HG02610 (cell line): ENCODE measurements around the gene SH2D2A.

ENCODE experiments used
- ATAC-seq: cut with Tn5 transposase; IDR thresholded peaks from one replicate; pipeline ENCODE4 v1.9.1; 2021; ENCODE audit warnings: mild to moderate bottlenecking, moderate library complexity; ENCODE audit not compliant: unreplicated experiment

The SH2D2A gene

DNA sequence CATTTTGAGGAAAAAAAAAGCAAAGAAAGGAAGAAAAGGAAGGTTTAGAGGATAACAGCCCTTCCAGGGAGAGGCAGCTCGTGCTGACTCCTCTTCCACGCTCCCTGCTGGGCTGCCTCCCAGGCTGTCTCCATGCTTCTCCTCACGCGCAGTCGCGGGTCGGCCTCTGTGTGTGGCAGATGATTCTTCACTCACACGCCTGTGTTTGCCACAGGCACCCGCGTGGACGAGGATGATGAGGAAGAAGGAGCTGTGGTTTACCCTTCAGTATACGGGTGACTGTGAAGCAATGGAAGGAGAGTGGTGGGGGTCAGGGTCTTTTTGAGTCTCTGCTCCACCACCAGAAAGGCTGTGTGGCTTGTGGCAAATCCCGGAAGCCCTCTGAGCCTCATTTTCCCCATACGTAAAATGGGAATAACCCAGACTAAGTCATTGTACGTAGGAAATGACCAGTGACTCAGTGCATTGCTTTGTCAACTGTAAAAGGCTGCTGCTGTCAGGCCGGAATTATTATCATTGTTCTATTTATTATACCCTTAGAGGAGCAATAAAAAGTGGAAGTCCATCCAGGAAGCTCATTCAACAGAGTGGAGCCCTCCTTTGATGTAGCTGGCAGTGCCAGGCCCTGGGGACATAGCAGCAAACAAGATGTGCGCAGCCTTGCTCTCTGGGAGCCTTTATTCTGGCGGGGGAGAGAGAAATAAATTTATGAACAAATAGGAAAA lies 11.9 kb upstream of the SH2D2A start:
- no peak for ATAC-seq

DNA sequence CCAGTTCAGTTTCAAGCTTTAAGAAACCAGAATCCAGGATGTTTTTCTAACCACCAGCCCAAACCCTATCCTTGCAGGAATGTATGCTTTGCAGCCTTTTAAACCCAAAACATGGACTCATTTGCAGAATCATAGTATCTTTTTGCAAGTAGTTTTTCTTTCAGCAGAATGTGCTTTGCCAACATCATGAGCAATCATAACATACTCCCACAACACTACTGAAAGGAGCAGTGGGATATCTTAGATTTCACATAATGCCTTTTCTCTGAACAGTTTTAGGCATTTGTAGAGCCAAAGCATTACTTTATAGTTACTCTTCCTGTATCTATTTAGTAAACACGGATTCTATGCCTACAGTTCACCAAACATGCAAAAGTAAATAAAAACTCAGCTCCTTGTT lies 10.0 kb upstream of the SH2D2A start:
- ATAC-seq, result no peak

DNA sequence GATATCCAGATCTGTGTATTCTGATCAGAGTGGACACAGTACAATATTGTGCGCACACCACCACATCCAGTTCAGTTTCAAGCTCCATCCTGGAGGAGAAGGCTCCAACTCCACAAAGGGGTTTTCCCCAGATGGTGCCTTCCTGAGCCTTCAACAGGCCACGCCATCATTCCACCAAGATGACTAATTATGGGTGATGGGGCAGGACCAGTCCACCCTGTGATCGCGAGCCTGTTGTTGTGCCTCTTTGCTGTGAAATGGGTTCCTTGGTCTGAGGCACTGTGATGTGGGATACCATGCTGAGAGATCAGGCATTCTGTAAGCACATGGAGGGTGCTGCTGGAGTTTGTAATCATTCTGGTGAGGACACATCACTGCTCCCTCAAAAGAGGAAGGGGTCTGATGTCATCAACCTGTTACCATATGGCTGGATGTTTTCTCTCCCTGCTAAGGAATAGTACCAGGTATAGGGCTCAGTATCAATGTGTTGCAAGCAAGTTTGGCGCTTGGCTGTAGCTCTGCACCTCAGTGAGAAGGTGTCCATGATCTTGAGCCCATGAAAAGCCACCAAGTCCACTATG lies 6.7 kb upstream of the SH2D2A start:
- no peak for ATAC-seq

DNA sequence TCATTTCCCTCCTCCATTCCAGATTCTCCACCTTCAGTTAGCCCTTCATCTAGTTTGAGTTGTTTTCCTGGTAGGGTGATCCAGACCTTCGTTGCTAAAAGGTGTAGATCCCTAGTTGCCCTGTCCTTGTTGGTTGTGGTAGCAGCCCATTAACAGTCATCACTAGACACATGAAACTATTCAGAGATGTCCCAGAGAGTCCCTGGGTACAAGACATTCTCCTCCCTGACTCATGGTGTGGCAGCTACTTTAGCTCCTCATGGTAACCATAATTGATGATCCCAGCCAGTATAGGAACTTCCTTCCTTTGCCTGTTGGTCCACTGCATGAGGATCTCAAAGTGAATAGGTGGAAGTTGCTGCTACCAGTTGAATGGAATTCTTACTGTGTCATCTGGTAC lies 6.0 kb upstream of the SH2D2A start:
- no peak for ATAC-seq

DNA sequence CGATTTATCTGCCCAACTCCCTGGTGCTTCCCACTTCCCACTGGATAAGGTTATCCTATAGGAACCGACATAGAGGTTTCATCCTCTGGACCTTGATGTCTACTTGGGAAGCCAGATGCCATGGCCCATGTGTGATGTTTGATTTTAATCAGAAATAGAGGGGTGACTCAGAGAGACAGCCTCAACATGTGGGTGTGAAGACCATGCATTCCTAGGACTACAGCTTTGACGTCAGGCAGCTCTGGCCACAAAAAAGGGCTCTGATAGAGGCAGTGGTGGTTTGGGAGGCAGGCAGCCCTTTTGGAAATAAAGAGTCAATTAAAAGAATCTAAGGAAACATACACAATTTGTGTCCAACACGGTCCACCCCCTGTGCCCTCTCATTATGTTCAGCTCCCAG lies 5.2 kb upstream of the SH2D2A start:
- no peak for ATAC-seq

DNA sequence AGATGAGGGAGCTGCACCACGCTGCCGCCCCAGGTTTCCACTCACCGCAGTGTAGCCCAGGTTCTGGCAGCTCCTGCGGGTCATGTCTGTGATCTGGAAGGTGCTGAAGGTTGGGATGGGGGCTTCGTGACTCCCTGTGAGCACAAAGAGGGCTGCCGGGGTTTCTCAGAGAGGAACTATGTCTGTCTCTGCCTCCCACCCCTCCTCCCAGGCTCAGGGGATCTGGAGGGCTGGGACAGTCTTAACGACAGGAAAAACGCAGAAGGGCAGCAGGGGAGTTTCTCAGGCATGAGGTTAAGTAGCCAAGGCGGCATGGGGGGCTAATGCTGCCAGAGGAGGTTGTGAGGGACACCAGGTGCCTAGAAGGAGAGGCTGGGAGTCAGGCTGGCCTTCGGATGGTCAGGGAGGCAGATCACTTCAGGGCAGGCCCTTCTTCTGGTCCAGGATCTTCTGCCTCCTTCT lies 656 bp downstream of the SH2D2A start:
- ATAC-seq, result no peak

DNA sequence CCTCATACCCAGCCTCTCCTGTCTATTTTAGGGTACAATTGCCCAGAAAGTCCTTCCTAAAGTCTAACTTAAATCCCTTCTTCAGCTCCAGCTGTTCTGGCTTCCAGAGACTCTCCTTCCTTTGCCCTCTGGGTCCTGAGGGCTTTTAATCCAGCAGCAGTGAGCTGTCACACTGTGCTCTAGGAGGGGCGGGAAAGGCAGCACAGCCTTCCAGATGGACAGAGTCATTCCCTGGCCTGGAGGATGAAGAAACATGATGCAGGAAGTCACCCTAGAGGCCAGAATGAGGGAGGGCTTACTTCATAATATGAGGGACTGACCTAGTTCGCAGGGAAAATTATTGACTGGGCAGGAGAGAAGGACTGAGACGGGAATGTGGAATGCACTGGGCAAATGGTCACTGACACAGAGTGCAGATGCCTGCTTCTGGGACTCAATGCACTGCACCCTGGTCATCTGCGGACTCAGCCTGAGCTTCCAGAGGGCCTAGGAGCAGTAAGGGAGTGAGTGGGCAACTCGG lies 1.3 kb downstream of the SH2D2A start:
- no peak for ATAC-seq

DNA sequence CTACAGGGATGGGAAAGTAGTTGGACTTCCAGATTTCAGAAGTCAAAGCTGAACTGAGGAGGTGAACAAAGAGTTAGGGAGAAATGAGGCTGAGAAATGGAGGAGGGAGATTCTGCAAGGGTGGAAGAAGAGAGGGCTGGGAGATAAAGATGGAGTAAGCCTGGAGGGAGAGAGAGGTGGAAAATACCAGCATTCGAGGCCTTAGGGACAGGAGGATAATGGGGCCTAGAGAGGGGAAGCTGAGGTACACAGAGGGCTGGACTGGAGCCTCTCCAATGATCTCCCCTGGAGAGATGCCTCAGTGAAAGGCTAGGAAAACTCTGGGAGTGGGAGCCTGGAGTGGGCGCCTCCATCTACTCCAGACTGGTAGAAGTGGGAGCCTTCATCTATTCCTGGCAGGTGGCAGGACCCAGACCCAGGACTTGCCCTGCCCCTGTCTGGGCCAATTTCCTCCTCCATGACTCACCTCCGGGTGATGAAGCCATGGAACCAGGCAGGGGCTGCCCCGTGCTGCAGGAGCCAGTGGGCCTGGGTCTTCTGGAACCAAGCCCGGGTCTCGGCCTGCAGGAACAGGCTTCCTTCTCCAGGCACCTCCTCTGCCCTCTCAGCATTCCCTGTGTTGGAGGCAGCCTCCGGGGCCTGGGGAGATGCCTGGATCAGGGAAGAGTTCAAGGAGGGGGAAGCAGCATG lies 1.9 kb downstream of the SH2D2A start:
- no peak for ATAC-seq

DNA sequence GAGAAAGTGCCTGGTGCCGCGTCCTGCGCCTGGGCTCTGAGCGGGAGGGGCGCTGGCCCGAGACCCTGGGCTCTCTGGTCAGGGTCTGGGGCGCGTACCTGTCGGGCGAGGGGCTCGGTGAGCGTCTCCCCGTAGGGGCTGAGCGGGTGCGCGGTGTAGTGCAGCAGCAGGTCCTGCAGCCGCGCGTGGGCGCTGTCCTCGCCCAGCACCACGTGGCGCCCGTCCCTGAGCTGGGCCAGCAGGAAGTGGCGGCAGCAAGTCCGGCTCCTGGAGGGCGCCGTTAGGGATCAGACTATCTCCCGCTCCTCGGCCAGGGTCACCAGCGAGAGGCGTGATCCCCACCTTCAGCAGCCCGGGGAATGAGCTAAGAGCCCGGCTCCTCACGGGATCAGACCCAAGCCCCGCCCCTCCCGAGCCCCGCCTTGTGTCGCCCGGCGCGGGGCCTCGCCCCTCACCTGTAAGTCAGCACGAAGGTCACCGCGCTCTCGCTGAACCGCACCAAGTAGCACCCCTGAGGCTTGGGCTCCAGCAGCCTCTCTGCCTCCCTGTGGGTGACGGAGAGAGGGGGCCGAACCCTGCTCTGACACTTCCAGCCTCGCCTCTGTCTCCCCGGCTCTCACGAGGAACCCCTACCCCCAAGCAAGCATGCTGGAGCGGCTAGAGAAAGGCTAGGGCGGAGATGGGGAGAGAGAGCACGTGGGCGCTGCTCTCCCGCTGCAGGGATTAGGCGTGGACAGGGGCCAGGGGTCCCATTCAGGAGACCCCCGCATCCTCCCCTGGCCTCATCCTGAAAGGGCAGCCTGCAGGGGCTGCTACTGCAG lies 2.7 kb downstream of the SH2D2A start:
- ATAC-seq, result no peak

DNA sequence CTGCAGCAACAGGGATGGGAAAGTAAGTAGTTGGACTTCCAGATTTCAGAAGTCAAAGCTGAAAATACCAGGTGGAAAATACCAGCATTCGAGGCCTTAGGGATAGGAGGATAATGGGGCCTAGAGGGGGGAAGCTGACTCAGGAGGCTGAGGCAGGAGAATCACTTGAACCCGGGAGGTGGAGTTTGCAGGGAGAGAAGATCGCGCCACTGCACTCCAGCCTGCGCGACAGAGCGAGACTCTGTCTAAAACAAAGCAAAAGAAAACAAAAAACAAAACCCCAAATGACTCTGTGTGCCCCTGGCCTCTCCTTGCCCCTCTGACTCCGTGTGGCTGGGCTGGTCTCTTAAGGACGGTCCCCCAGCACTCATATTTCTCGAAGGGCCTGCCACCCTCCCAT lies 3.4 kb downstream of the SH2D2A start:
- no peak for ATAC-seq

DNA sequence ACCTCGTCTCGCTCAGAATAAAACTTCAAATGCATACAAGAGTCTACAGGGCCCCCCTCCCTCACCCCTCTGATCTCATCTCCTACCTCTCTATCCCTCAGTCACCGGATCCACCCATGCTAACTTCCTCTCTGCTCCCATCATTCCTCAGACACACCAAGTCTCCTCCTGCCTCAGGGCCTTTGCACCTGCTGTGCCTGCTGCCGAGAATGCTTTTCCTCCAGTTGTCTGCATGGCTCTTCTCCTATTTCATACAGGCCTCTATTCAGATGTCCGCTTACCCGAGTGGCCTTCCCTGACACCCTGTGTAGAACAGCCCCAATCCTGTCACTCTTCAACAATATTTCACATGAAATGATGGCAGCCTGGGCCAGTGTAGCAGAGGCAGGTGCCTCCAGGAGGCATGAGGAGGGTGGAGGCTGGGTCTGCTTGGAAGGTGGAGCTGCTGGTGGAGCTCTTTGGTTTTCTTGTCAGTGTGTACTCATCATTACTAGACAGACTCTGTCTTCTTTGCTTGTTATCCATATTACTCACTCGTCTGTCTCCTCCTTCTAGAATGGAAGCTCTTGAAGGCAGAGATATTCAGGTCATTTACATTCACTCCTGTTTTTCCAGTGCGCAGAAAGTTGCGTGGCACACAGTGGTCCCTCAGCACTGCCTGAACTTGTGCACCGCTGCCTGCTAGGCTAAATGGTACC lies 4.2 kb downstream of the SH2D2A start:
- ATAC-seq, result no peak

DNA sequence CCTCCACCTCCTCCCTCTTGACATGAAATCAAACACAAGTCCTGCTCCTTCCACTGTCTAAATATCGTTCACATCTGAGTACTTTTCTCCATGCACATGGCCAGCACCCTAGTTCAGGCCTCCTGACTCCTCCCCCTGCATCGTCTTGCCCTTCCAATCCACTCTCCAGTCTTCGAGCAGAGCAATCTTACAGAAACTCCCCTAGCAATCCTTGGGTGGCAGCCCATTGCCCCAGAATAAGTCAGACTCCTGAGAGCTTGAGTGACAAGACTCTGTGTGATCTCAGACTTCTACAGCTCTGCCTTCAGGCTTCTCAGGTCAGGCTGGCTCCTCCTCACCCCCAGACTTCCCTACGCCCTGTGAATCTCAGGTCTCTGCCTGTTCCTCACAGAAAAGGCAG lies 5.5 kb downstream of the SH2D2A start:
- ATAC-seq, result no peak

DNA sequence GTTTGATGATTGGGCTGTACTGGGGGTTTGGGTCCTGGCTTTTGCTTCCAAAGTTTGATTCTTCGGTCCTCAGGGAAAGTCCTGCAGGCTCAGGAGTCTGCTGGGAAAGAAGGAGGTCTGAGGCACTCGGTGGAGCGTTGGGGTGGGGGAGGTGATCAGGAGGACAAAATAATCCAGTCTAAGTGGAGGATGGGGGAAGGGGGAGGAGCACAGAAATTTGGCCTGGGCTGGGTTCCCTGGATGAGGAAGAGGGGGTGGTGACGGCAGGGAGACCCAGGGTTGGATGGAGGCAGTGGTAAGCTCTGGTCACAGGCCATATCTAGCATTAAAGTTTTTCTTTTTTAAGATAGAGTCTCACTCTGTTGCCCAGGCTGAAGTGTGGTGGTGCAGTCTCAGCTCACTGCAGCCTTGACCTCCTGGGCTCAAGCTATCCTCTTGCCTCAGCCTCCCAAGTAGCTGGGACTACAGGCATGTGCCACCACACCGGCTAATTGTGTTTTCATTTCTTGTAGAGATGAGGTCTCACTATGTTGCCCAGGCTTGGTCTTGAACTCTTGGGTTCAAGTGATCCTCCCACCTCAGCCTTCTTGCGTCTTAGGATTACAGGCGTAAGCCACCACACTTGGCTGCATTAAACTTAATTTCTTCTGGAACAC lies 6.8 kb downstream of the SH2D2A start:
- no peak for ATAC-seq

DNA sequence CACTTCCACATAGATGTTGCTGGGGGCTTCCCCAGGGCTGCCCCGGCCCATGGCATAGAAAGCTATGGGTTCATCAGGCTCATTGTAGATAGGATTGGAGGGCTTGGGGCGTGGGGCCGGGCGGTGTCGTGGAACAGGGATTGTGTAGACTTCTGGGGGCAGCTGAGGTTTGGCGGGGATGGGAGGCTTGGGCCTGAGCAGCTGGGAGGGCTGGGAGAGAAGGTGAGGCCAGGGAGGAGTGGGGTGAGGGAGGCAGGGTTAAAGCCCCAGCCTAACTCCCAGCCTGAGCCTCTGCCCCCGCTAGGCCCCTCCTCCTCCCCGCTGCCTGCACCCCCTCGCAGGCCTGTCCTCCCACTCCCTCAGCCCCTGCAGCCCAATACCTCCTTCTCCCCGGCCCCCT lies 7.4 kb downstream of the SH2D2A start:
- ATAC-seq, result no peak

DNA sequence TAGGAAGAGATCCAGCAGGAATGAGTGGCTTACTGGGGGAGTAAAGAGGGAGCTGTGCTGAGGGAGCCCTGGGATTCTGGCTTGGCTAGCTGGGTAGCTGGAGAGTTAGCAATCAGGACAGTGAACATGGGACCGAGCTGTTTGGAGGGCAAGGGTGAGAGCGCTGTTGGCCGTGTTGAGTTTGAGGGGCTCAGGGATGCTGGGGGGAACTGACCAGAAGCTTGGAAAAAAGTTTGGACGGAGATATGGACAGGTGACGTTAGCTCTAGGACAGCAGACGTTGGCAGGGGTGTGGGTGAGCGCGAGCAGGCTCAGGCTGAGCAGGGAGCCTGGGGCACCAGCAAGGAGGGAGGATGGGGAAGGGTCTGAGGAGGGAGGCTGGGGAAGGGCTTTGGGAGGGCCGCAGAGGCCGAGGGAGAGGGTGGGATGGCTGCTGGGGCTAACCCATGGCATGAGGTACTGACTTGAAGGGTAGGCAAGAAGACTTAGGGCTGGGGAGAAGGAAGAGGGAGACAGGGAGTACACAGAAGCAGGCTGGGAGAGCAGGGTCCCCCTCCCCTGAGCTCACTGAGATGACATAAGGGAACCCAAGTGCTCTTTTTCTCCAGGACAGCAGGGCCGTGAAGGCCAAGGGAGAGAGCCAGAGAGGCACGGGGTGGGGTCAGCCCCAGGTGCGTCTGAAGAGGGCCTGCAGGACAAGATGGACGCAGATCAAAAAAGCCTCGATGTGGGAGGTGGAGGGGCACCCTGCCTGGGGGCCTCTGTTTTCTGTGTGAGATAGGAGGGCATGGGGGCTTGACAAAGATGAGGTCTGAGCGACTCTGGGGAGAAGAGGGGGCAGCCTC lies 8.2 kb downstream of the SH2D2A start:
- no peak for ATAC-seq

DNA sequence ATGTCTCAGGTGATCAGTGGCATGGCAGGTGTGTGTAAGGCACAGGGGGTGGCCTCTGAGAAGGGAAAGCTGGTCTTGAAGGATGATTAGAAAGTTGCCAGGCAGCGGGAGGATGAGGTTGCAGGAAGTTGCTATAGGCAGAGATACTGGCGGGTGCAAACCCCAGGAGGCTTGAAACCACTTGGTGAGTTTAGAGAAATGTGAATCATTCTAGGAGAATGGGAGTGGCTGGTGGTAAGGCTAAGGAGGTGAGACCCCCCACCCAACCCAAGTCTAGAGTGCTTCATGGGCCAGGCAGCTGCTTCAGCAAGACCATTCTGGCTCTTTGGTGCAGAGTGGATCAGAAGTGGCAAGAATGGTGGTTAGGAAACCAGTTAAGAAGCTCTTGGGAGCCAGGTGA lies 9.0 kb downstream of the SH2D2A start:
- no peak for ATAC-seq

DNA sequence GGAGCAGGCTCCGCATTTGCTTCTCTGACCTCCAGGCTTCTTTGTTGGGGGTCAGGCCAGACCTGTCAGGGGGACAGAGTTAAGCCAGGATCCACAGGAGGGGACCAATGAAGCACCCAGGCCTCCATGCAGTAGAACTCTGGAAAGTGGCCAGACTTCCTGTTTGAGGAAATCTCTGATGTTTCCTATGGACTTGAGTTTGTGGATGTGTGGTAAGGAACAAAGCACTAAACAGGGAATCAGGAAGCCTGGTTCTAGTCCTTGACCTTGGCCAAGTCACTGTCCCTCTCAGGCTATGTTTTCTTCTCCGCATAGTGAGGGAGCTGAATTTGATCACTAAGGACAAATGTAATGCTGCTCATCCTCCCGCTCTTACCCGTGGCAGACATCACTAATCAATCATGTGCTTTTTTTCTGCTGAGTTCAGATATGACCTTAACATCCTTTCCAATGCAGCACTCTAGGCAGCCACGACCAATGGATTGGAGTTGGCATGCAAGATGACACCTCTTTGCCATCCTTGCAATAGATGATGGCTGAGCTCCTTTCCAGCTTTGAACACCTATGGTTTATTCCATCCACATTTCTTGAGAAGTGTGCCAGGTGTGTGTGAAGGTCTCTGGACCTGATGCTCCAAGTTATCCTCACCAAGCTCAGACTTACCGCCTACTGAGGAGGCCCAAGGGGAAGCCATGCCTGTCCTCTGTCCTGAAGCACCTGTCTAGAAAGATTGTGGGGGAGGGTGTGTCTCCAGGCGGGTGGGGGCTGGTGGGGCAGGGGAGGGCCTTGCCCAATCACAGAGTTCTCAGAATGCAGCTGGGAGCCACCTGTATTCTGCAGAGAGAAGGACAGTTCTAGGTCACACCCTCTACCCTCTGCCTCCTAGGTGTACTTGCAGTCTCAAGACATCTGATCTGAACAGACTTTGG lies 9.9 kb downstream of the SH2D2A start:
- no peak for ATAC-seq
